H9 (cell line): ENCODE measurements around the gene NEK7. TPM values are rescaled to one million over a fixed set of nuclear protein-coding genes. Genes with fewer than 3 reads are reported as not detected.

Experiments used
- DNase-seq: peaks from one replicate; pipeline ENCODE4 v3.0.0-alpha.2; 2017
- H2AFZ ChIP-seq: one replicate; pipeline ENCODE4 v1.6.1; 2013; ENCODE audit warnings: mild to moderate bottlenecking, low read length, control low read depth, moderate library complexity
- H2AK5ac ChIP-seq: 2 replicates; pipeline ENCODE4 v1.6.1; 2013; ENCODE audit warnings: low read length, control low read depth, mixed read lengths; ENCODE audit not compliant: insufficient read length
- H2BK120ac ChIP-seq: one replicate; pipeline ENCODE4 v1.6.1; 2013; ENCODE audit warnings: low read depth, mild to moderate bottlenecking, low read length, control low read depth, inconsistent platforms; ENCODE audit not compliant: poor library complexity, severe bottlenecking
- H2BK12ac ChIP-seq: 2 replicates; pipeline ENCODE4 v1.6.1; 2013; ENCODE audit warnings: low read length, control low read depth, mixed read lengths, low read depth; ENCODE audit not compliant: insufficient read length
- H2BK15ac ChIP-seq: 2 replicates; pipeline ENCODE4 v1.6.1; 2013; ENCODE audit warnings: low read depth, low read length, control low read depth
- H2BK20ac ChIP-seq: one replicate; pipeline ENCODE4 v1.6.1; 2013; ENCODE audit warnings: low read depth, mild to moderate bottlenecking, low read length, control low read depth, inconsistent platforms; ENCODE audit not compliant: poor library complexity, severe bottlenecking
- H2BK5ac ChIP-seq: 2 replicates; pipeline ENCODE4 v1.6.1; 2013; ENCODE audit warnings: low read length, control low read depth, mixed read lengths; ENCODE audit not compliant: insufficient read length
- H3K14ac ChIP-seq: 2 replicates; pipeline ENCODE4 v1.6.1; 2013; ENCODE audit warnings: low read length, control low read depth; ENCODE audit not compliant: insufficient read depth
- H3K18ac ChIP-seq: 2 replicates; pipeline ENCODE4 v1.6.1; 2013; ENCODE audit warnings: low read depth, mild to moderate bottlenecking, mixed read lengths, low read length, control low read depth; ENCODE audit not compliant: insufficient read length
- H3K23ac ChIP-seq: 2 replicates; pipeline ENCODE4 v1.6.1; 2013; ENCODE audit warnings: low read length, control low read depth, mixed read lengths, low read depth; ENCODE audit not compliant: insufficient read length
- H3K23me2 ChIP-seq: 2 replicates; pipeline ENCODE4 v1.6.1; 2013; ENCODE audit warnings: low read depth, mild to moderate bottlenecking, mixed read lengths, low read length, control low read depth; ENCODE audit not compliant: insufficient read length, poor library complexity, severe bottlenecking
- H3K27ac ChIP-seq: 2 replicates; pipeline ENCODE4 v1.5.1; 2013; ENCODE audit warnings: low read length, control low read depth, mixed read lengths, low read depth; ENCODE audit not compliant: insufficient read length
- H3K27me3 ChIP-seq: 2 replicates; pipeline ENCODE4 v1.6.1; 2013; ENCODE audit warnings: low read length, control low read depth, inconsistent platforms; ENCODE audit not compliant: insufficient read depth
- H3K4ac ChIP-seq: 2 replicates; pipeline ENCODE4 v1.6.1; 2013; ENCODE audit warnings: low read depth, mild to moderate bottlenecking, control low read depth, inconsistent platforms, low read length, moderate library complexity
- H3K4me1 ChIP-seq: 2 replicates; pipeline ENCODE4 v1.6.1; 2013; ENCODE audit warnings: low read length, control low read depth, inconsistent platforms; ENCODE audit not compliant: insufficient read depth
- H3K4me2 ChIP-seq: 2 replicates; pipeline ENCODE4 v1.6.1; 2013; ENCODE audit warnings: low read length, control low read depth, mixed read lengths; ENCODE audit not compliant: insufficient read length, insufficient read depth
- H3K56ac ChIP-seq: 2 replicates; pipeline ENCODE4 v1.6.1; 2013; ENCODE audit warnings: low read depth, mild to moderate bottlenecking, mixed read lengths, low read length, control low read depth; ENCODE audit not compliant: insufficient read length
- H3K79me1 ChIP-seq: 2 replicates; pipeline ENCODE4 v1.6.1; 2013; ENCODE audit warnings: low read depth, mild to moderate bottlenecking, moderate library complexity, low read length, control low read depth, inconsistent platforms; ENCODE audit not compliant: insufficient read depth, poor library complexity, severe bottlenecking
- H3K79me2 ChIP-seq: 2 replicates; pipeline ENCODE4 v1.6.1; 2013; ENCODE audit warnings: low read length, control low read depth, inconsistent platforms; ENCODE audit not compliant: insufficient read depth
- H3K9ac ChIP-seq: 2 replicates; pipeline ENCODE4 v1.6.1; 2013; ENCODE audit warnings: low read length, control low read depth, mixed read lengths; ENCODE audit not compliant: insufficient read length; ENCODE audit errors: extremely low read depth
- H3K9me3 ChIP-seq: one replicate; pipeline ENCODE4 v1.6.1; 2013; ENCODE audit warnings: low read depth, low read length, inconsistent platforms; ENCODE audit not compliant: control insufficient read depth
- H3T11ph ChIP-seq: one replicate; pipeline ENCODE4 v1.6.1; 2013; ENCODE audit warnings: mild to moderate bottlenecking, low read length, control low read depth, inconsistent platforms
- H4K20me1 ChIP-seq: one replicate; pipeline ENCODE4 v1.6.1; 2013; ENCODE audit not compliant: control insufficient read depth, insufficient read length, insufficient read depth
- H4K5ac ChIP-seq: 2 replicates; pipeline ENCODE4 v1.6.1; 2013; ENCODE audit warnings: low read depth, mild to moderate bottlenecking, mixed read lengths, low read length, control low read depth; ENCODE audit not compliant: insufficient read length
- H4K8ac ChIP-seq: replicated peaks from 2 replicates; pipeline ENCODE4 v1.6.1; 2013; ENCODE audit warnings: low read length, control low read depth, mixed read lengths, low read depth; ENCODE audit not compliant: insufficient read length
- H4K91ac ChIP-seq: 2 replicates; pipeline ENCODE4 v1.6.1; 2013; ENCODE audit warnings: low read depth, mild to moderate bottlenecking, moderate library complexity, mixed read lengths, low read length, control low read depth; ENCODE audit not compliant: insufficient read length
- H3K27ac Mint-ChIP-seq, 3 experiments: 2 replicates in 2 of 3; 3 replicates in 1 of 3; pipeline ENCODE4 v1.8.0; 2020 to 2021; ENCODE audit warnings: mixed read lengths in 3 of 3, mild to moderate bottlenecking in 1 of 3, moderate library complexity in 1 of 3
- H3K27me3 Mint-ChIP-seq: 2 replicates; pipeline ENCODE4 v1.8.0; 2021; ENCODE audit warnings: low read depth, mild to moderate bottlenecking, moderate library complexity, mixed read lengths
- H3K36me3 Mint-ChIP-seq, 3 experiments: 2 replicates in 2 of 3; 3 replicates in 1 of 3; pipeline ENCODE4 v1.8.0; 2020 to 2021; ENCODE audit warnings: low read depth in 3 of 3, mixed read lengths in 3 of 3; ENCODE audit not compliant: insufficient read depth in 1 of 3
- H3K4me1 Mint-ChIP-seq, 2 experiments: 2 replicates each; pipeline ENCODE4 v1.8.0; 2020; ENCODE audit warnings: mixed read lengths in 2 of 2
- H3K4me3 Mint-ChIP-seq, 2 experiments: 2 replicates in 1 of 2; 3 replicates in 1 of 2; pipeline ENCODE4 v1.8.0; 2020 to 2021; ENCODE audit warnings: mild to moderate bottlenecking in 2 of 2, mixed read lengths in 2 of 2, moderate library complexity in 1 of 2
- H3K9me3 Mint-ChIP-seq, 2 experiments: 2 replicates in 1 of 2; 3 replicates in 1 of 2; pipeline ENCODE4 v1.8.0; 2020; ENCODE audit warnings: mild to moderate bottlenecking in 2 of 2, mixed read lengths in 2 of 2, moderate library complexity in 1 of 2
- total RNA-seq: library from RNA; stranded (reverse); gene quantifications from 2 replicates; pipeline ENCODE4 v1.2.1, GENCODE V29; 2021
- TF ChIP-seq, protein P1 (sequence below): fragments of 200-600 bp; sonication (generic); conservative IDR thresholded peaks from 3 replicates; pipeline ENCODE4 v1.8.0; 2021; ENCODE audit warnings: antibody characterized with exemption, mild to moderate bottlenecking

Gene NEK7
- total RNA-seq, 1 experiment from 2014 or later, result 9.6 TPM

DNA sequence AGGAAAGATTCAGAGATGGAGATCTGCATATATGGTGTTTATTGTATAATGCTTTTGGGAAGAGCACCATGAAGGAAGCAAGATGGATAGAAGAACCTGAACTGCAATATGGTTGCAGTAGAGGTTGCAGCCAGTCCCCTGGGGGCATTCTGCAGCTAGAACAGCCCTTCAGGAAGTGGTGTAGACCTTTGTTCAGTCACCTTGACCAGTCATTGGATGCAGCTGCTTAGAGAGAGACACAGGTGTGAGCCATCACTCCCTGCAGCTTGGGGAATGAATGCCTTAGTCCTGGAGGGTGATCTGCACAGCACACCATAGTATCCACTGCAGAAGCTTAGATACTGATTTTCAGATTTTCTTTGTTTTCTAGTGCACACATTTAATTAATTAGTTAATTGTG is 42.3 kb downstream of the NEK7 start:
- H3K4ac ChIP-seq, result no peak overlapping the region
- H3K79me2 ChIP-seq, result peaks cover 4% of the 10 kb centered on the region; the same call in 1 of the 2 replicates
- H3K79me1 ChIP-seq, result peaks cover 4% of the 10 kb centered on the region
- H3K23me2 ChIP-seq, result no peaks in the 10 kb centered on the region
- H3K4me1 Mint-ChIP-seq, result peaks cover 4 to 8% of the 10 kb centered on the region in 2 experiments; a peak in 3 of 4 replicates
- no peak overlapping the region for H2AK5ac ChIP-seq
- 0 out of 7 replicates have a peak, but pooled peaks cover 0 to 3% (median 0%) of the 10 kb centered on the region in 3 experiments for H3K36me3 Mint-ChIP-seq
- no peaks in the 10 kb centered on the region for H3K9me3 ChIP-seq
- no peaks in the 10 kb centered on the region for H3K4me1 ChIP-seq
- no peak overlapping the region for H3K4me3 Mint-ChIP-seq
- no peak overlapping the region for H3K56ac ChIP-seq
- H2BK20ac ChIP-seq, result no peak overlapping the region
- no peak overlapping the region for H2BK5ac ChIP-seq
- DNase-seq, result peak; percentile 38
- TF ChIP-seq, protein P1, sequence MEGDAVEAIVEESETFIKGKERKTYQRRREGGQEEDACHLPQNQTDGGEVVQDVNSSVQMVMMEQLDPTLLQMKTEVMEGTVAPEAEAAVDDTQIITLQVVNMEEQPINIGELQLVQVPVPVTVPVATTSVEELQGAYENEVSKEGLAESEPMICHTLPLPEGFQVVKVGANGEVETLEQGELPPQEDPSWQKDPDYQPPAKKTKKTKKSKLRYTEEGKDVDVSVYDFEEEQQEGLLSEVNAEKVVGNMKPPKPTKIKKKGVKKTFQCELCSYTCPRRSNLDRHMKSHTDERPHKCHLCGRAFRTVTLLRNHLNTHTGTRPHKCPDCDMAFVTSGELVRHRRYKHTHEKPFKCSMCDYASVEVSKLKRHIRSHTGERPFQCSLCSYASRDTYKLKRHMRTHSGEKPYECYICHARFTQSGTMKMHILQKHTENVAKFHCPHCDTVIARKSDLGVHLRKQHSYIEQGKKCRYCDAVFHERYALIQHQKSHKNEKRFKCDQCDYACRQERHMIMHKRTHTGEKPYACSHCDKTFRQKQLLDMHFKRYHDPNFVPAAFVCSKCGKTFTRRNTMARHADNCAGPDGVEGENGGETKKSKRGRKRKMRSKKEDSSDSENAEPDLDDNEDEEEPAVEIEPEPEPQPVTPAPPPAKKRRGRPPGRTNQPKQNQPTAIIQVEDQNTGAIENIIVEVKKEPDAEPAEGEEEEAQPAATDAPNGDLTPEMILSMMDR, result no peak
- no peak overlapping the region for H2BK12ac ChIP-seq
- no peak overlapping the region for H3K18ac ChIP-seq
- H3K27me3 Mint-ChIP-seq, result no peaks in the 10 kb centered on the region
- no peaks in the 10 kb centered on the region for H4K20me1 ChIP-seq
- H2AFZ ChIP-seq, result no peak overlapping the region
- H3T11ph ChIP-seq, result no peak overlapping the region
- no peak overlapping the region for H3K14ac ChIP-seq
- no peak overlapping the region for H3K4me2 ChIP-seq
- H4K8ac ChIP-seq, result no peak overlapping the region
- no peak overlapping the region for H4K91ac ChIP-seq
- no peak overlapping the region for H3K23ac ChIP-seq
- no peaks in the 10 kb centered on the region for H3K27me3 ChIP-seq
- H2BK15ac ChIP-seq, result no peak overlapping the region
- no peak overlapping the region for H3K27ac Mint-ChIP-seq
- no peak overlapping the region for H3K27ac ChIP-seq
- no peak overlapping the region for H4K5ac ChIP-seq
- no peak overlapping the region for H2BK120ac ChIP-seq
- no peak overlapping the region for H3K9ac ChIP-seq
- H3K9me3 Mint-ChIP-seq, result no peaks in the 10 kb centered on the region
